HS-27A (cell line): ENCODE results near the gene FAM13C.

Experiments
- DNase-seq: peaks from one replicate; pipeline ENCODE4 v3.0.0-alpha.2; 2012; ENCODE audit warnings: low read depth, missing footprints

FAM13C gene

GRCh38 chr10:59315465-59315864 lies 46.9 kb downstream of the FAM13C start:
- no peak for DNase-seq

- DNase-seq = no peak
Measured at GRCh38 chr10:59314268-59314667, 48.1 kb downstream of the FAM13C start.

GRCh38 chr10:59312247-59312646 lies 50.1 kb downstream of the FAM13C start:
- no peak for DNase-seq

GRCh38 chr10:59311025-59311424 lies 51.3 kb downstream of the FAM13C start:
- DNase-seq = no peak

GRCh38 chr10:59310324-59310914 lies 51.9 kb downstream of the FAM13C start:
- no peak for DNase-seq

GRCh38 chr10:59304521-59305097 lies 57.7 kb downstream of the FAM13C start:
- no peak for DNase-seq

- DNase-seq = no peak
Measured at GRCh38 chr10:59303018-59303417, 59.3 kb downstream of the FAM13C start.

- no peak for DNase-seq
Measured at GRCh38 chr10:59302381-59302780, 60.0 kb downstream of the FAM13C start.

GRCh38 chr10:59301067-59301754 lies 61.1 kb downstream of the FAM13C start:
- DNase-seq = no peak

GRCh38 chr10:59300386-59300785 lies 62.0 kb downstream of the FAM13C start:
- DNase-seq = no peak

GRCh38 chr10:59299933-59300332 lies 62.4 kb downstream of the FAM13C start:
- no peak for DNase-seq

- no peak for DNase-seq
Measured at GRCh38 chr10:59290448-59290847, 71.9 kb downstream of the FAM13C start.

GRCh38 chr10:59289853-59290252 lies 72.5 kb downstream of the FAM13C start:
- DNase-seq = no peak

GRCh38 chr10:59287587-59288255 lies 74.6 kb downstream of the FAM13C start:
- no peak for DNase-seq

- DNase-seq = no peak
Measured at GRCh38 chr10:59285848-59286247, 76.5 kb downstream of the FAM13C start.

- no peak for DNase-seq
Measured at GRCh38 chr10:59285073-59285472, 77.3 kb downstream of the FAM13C start.

- DNase-seq = no peak
Measured at GRCh38 chr10:59284118-59284975, 78.0 kb downstream of the FAM13C start.

- no peak for DNase-seq
Measured at GRCh38 chr10:59283456-59284091, 78.8 kb downstream of the FAM13C start.

- no peak for DNase-seq
Measured at GRCh38 chr10:59281861-59282260, 80.5 kb downstream of the FAM13C start.

- no peak for DNase-seq
Measured at GRCh38 chr10:59279991-59280505, 82.3 kb downstream of the FAM13C start.

GRCh38 chr10:59279476-59279875 lies 82.9 kb downstream of the FAM13C start:
- no peak for DNase-seq
